Measurements from ENCODE around the gene IGHMBP2.

DNA sequence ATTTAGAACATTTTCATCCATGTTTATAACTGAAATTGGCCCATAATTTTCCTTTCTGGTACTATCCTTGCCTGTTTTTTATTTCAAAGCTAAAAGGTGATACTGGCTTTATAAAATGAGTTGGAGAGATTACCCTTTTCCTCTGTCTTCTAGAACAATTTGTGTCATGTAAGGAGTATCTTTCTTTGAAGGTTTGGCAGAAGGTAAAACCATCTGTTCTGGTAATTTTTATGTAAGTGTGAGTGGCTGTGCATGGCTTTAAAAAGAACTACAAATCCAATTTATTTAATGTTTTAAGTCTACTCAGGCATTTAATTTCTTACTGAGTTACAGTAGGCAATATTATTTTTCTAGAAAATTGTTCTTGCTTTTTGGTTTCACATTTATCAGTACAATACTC lies 84.8 kb downstream of the IGHMBP2 start:
- TF ChIP-seq, protein P1, sequence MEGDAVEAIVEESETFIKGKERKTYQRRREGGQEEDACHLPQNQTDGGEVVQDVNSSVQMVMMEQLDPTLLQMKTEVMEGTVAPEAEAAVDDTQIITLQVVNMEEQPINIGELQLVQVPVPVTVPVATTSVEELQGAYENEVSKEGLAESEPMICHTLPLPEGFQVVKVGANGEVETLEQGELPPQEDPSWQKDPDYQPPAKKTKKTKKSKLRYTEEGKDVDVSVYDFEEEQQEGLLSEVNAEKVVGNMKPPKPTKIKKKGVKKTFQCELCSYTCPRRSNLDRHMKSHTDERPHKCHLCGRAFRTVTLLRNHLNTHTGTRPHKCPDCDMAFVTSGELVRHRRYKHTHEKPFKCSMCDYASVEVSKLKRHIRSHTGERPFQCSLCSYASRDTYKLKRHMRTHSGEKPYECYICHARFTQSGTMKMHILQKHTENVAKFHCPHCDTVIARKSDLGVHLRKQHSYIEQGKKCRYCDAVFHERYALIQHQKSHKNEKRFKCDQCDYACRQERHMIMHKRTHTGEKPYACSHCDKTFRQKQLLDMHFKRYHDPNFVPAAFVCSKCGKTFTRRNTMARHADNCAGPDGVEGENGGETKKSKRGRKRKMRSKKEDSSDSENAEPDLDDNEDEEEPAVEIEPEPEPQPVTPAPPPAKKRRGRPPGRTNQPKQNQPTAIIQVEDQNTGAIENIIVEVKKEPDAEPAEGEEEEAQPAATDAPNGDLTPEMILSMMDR (IDR thresholded peaks at IDR 0.05 in 4 of 5, conservative IDR thresholded peaks at IDR 0.05 in 1 of 5) = no peak
- no peak for TF ChIP-seq POLR2A (IDR thresholded peaks at IDR 0.05)

All from gastrocnemius medialis (tissue), 4 donors.